ENCODE results near the gene TSPYL6.

Gene TSPYL6

DNA sequence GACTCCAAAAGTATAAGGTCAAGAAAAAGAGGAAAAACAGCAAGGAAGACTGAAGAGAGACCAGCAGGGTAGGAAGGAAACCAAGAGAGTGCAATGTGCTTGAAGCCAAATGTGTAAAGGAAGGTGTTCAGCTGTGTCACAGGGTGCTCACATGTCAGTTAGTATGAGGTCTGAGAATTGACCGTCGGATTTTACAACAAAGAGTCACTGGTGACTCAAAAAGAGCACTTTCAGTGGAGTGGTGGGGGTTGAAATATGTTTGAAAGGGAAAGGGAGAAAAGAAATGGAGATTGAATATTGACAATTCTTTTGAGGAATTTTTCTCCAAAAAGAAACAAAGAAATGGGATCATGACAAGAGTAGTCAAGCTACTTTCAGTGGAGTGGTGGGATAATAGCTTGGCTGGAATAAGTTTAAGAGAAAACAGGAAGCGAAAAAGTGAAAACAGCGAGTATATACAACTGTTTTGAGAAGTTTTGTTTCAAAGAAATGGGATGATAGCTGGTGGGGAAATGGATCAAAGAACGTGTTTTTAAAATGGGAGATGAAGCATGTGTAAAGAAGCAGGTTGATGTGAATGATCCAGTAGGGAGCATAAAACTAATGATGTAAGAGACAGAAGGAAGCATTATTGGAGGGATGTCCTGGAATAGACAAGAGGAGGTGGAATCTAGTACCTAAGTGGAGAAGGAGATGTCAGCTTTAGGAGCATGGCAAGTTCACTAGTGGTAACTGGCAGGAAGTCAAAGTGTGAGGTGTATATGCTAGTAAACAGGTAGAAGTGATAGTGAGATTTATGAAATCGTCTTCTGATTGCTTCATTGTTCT is 3.6 kb upstream of the TSPYL6 start:
- Histone ChIP-seq H3K27me3 (replicated peaks; ENCODE audit: control insufficient read depth, insufficient read depth, low read length, poor library complexity, severe bottlenecking) (no peaks in the 10 kb centered on the region), H3K36me3 (ENCODE audit: control insufficient read depth, insufficient read depth, low read length) (no peaks in the 10 kb centered on the region), H3K4me3 (ENCODE audit: insufficient read depth, low read depth, low read length, poor library complexity, severe bottlenecking) (no peak overlapping the region), H3K4me1 (ENCODE audit: control insufficient read depth, insufficient read depth, low read length, poor library complexity, severe bottlenecking) (no peaks in the 10 kb centered on the region), H3K27ac (ENCODE audit: insufficient read depth, low read length, poor library complexity, severe bottlenecking) (no peak overlapping the region), H3K9me3 (ENCODE audit: control insufficient read depth, low read length) (no peaks in the 10 kb centered on the region)
- no peak for DNase-seq

DNA sequence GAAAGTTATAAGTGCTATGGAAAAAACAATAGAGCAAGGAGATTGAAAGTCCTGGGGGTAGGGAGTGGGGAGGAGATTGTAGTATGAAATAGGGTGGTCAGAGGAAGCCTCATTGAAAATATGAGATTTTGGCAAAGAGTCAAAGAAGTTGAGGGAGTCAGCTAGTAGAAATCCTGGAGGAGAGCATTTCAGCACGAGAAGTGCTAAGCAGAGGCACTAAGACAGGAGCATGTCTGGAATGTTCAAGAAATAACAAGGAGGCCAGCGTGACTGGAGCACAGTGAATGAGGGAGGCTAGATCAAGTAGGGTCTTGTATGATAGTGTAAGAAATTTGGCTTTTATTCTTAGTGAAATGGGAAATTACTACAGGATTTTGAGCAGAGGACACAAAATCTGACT is 2.1 kb upstream of the TSPYL6 start:
- Histone ChIP-seq H3K4me1 (ENCODE audit: control insufficient read depth, insufficient read depth, low read length, poor library complexity, severe bottlenecking) (no peaks in the 10 kb centered on the region), H3K27me3 (replicated peaks; ENCODE audit: control insufficient read depth, insufficient read depth, low read length, poor library complexity, severe bottlenecking) (no peaks in the 10 kb centered on the region), H3K36me3 (ENCODE audit: control insufficient read depth, insufficient read depth, low read length) (no peaks in the 10 kb centered on the region), H3K9me3 (ENCODE audit: control insufficient read depth, low read length) (no peaks in the 10 kb centered on the region), H3K27ac (ENCODE audit: insufficient read depth, low read length, poor library complexity, severe bottlenecking) (no peak overlapping the region), H3K4me3 (ENCODE audit: insufficient read depth, low read depth, low read length, poor library complexity, severe bottlenecking) (no peak overlapping the region)
- DNase-seq, result no peak

DNA sequence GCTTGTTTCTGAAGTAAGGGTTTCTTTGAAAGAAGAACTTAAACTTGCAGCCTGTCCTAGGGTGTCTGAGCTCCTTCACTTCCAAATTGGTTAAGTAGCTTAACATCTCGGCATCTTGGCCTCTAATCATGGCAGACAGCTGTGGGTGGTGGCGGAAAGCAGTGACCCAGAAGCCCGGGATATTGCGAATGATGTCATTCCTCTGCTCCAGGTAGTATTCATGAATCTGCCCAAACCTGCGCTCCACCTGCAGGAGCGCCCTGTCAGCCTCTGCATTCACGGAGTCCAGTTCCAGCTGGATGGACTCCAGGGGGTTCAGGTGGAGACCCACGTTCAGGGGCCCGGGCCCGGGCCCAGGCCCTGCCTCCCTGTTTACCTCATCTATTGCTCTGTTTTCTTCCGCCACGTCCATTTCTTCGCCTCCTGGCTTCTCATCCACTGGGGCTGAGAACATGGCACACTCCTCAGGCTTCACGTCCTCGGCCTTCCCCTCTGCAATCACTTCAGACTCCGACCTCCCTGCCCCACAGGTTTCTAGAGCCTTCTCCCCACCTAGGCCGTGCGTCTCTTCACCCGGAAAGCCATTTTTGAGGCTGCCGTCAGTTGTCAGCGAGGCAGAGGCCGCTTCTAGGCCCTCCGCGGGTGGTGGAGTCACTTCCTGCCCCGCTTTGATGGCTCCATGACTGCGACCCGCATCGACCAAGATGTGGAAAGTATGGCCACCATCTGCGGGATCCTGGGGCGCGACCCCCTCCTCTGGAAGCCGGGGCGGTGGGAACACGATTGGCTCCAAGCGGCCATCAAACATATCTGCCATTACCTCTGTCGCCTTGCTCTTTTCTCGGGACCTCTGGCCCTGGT is 569 bp downstream of the TSPYL6 start:
- Histone ChIP-seq H3K4me3 (ENCODE audit: insufficient read depth, low read depth, low read length, poor library complexity, severe bottlenecking) (no peak overlapping the region), H3K36me3 (ENCODE audit: control insufficient read depth, insufficient read depth, low read length) (no peaks in the 10 kb centered on the region), H3K4me1 (ENCODE audit: control insufficient read depth, insufficient read depth, low read length, poor library complexity, severe bottlenecking) (no peaks in the 10 kb centered on the region), H3K27ac (ENCODE audit: insufficient read depth, low read length, poor library complexity, severe bottlenecking) (no peak overlapping the region), H3K27me3 (replicated peaks; ENCODE audit: control insufficient read depth, insufficient read depth, low read length, poor library complexity, severe bottlenecking) (no peaks in the 10 kb centered on the region), H3K9me3 (ENCODE audit: control insufficient read depth, low read length) (no peaks in the 10 kb centered on the region)
- no peak for DNase-seq

DNA sequence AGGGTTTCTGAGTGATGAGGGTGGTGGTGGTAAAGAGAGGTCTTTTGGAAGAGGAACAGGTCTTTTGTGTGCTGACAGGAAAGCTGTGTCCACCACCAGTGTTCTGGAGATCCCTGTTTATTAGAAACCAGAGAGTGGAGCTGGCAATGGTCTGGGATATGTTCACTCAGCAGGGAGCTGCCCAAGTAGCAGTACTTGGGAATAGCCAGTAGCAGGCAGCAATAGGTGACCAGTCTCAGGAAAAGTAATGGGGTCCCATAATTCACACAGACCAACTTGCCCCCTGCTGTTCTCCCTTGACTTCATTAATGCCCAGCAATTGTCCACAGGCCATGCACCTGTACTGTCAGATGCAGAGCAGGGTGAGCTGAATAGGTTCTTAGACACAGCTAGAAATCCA is 1.8 kb downstream of the TSPYL6 start:
- Histone ChIP-seq H3K4me3 (ENCODE audit: insufficient read depth, low read depth, low read length, poor library complexity, severe bottlenecking) (no peak overlapping the region), H3K36me3 (ENCODE audit: control insufficient read depth, insufficient read depth, low read length) (no peaks in the 10 kb centered on the region), H3K27ac (ENCODE audit: insufficient read depth, low read length, poor library complexity, severe bottlenecking) (no peak overlapping the region), H3K9me3 (ENCODE audit: control insufficient read depth, low read length) (no peaks in the 10 kb centered on the region), H3K27me3 (replicated peaks; ENCODE audit: control insufficient read depth, insufficient read depth, low read length, poor library complexity, severe bottlenecking) (no peaks in the 10 kb centered on the region), H3K4me1 (ENCODE audit: control insufficient read depth, insufficient read depth, low read length, poor library complexity, severe bottlenecking) (no peaks in the 10 kb centered on the region)
- no peak for DNase-seq

DNA sequence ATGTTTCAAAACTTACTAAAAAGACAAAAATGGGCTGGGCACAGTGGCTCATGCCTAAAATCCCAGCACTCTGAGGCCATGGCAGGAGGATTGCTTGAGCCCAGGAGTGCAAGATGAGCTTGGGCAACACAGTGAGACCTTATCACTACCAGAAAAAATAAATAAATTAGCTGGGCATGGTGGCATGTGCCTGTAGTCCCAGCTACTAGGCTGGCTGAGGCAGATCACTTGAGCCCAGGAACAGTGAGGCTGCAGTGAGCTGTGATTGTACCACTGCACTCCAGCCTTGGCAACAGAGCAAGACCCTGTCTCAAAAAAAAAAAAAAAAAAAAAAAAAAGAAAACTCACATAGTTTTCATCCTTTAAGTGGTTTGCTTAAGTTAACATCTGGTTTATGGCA is 6.4 kb downstream of the TSPYL6 start:
- Histone ChIP-seq H3K4me1 (ENCODE audit: control insufficient read depth, insufficient read depth, low read length, poor library complexity, severe bottlenecking) (no peaks in the 10 kb centered on the region), H3K4me3 (ENCODE audit: insufficient read depth, low read depth, low read length, poor library complexity, severe bottlenecking) (no peak overlapping the region), H3K27ac (ENCODE audit: insufficient read depth, low read length, poor library complexity, severe bottlenecking) (no peak overlapping the region), H3K36me3 (ENCODE audit: control insufficient read depth, insufficient read depth, low read length) (no peaks in the 10 kb centered on the region), H3K9me3 (ENCODE audit: control insufficient read depth, low read length) (no peaks in the 10 kb centered on the region), H3K27me3 (replicated peaks; ENCODE audit: control insufficient read depth, insufficient read depth, low read length, poor library complexity, severe bottlenecking) (no peaks in the 10 kb centered on the region)
- no peak for DNase-seq

DNA sequence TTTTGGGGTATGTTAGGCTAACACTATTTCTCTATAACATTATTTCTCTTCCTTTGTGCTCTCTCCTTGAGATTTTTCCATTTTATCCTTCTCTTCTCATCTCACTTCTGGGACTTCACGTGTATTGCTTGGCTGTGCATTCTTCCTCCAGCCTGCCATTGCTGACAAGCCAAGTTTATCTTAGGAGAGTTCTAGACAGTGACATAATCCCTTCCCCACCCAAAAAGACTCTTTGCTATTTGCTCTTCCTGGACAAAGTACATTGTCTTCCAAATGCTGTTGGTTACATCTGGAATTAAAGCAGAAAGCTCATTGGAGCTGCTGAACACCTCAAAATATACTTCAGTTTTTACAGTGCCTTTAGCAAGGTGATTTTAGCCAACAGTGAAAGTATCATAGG is 8.9 kb downstream of the TSPYL6 start:
- Histone ChIP-seq H3K27me3 (replicated peaks; ENCODE audit: control insufficient read depth, insufficient read depth, low read length, poor library complexity, severe bottlenecking) (no peaks in the 10 kb centered on the region), H3K36me3 (ENCODE audit: control insufficient read depth, insufficient read depth, low read length) (no peaks in the 10 kb centered on the region), H3K4me3 (ENCODE audit: insufficient read depth, low read depth, low read length, poor library complexity, severe bottlenecking) (no peak overlapping the region), H3K9me3 (ENCODE audit: control insufficient read depth, low read length) (no peaks in the 10 kb centered on the region), H3K4me1 (ENCODE audit: control insufficient read depth, insufficient read depth, low read length, poor library complexity, severe bottlenecking) (no peaks in the 10 kb centered on the region), H3K27ac (ENCODE audit: insufficient read depth, low read length, poor library complexity, severe bottlenecking) (no peak overlapping the region)
- no peak for DNase-seq

DNA sequence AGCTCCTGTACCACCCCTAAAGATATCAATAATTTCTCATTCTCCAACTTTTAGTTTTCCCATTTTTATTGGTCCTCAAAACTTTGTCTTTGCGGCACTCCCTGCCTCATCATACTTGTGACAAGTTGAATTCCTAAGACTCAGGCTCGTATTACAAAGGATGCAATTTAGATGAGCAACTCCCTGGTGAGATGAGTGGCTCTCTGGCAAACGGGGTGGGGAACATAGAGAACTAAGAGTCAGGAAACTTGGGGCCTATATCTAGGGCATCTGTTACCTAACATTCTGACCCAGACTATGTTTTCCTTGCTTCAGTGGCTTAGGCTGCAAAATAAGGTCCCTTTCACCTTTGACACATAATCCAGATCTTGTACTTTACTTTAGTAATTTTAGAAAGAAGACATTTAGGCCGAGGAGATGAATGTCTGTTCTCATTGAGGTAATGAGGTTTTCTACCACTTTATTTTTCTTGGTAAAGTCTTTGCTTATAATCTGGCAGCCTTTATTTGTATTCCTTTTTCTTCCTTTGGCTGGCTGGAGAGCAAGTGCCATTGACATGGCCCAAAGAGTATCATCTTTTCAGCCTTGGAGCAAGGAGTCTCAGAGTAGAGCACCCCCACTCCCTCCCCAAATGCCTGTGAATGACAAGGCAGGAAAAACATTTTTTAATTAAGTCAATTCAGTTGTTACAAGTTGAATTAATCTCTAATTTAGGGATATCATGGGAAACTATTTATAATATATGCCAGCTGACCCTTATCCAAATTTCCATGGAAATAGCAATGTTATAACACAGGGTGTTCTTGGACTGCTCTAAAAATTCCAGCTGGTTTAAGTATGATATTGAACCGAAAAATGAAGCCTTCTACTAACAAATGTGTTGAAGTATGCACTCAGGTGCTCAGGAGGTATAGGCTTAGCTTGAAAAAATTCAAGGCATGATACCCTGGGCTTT is 15.2 kb downstream of the TSPYL6 start:
- Histone ChIP-seq H3K4me3 (ENCODE audit: insufficient read depth, low read depth, low read length, poor library complexity, severe bottlenecking) (no peak overlapping the region), H3K36me3 (ENCODE audit: control insufficient read depth, insufficient read depth, low read length) (no peaks in the 10 kb centered on the region), H3K27me3 (replicated peaks; ENCODE audit: control insufficient read depth, insufficient read depth, low read length, poor library complexity, severe bottlenecking) (no peaks in the 10 kb centered on the region), H3K9me3 (ENCODE audit: control insufficient read depth, low read length) (no peaks in the 10 kb centered on the region), H3K27ac (ENCODE audit: insufficient read depth, low read length, poor library complexity, severe bottlenecking) (no peak overlapping the region), H3K4me1 (ENCODE audit: control insufficient read depth, insufficient read depth, low read length, poor library complexity, severe bottlenecking) (no peaks in the 10 kb centered on the region)
- no peak for DNase-seq

DNA sequence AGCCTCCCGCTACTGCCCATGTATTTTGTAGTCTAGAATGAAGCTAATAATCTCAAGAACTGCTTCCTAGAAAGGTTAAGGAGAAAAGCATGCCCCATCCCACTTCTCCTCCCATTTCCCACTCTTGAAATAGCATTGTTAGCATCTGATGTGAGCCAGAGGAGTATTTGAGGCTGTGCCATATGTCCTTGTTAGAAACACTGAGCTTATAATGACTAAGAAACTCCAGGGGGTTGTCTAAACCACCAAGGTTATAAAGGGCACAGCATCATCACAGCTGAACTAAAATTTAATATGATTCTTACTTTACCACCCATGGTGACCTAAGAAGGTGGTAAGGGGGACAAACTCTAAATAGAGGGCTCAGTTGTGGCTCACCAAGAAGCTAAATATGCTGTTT is 16.6 kb downstream of the TSPYL6 start:
- Histone ChIP-seq H3K27me3 (replicated peaks; ENCODE audit: control insufficient read depth, insufficient read depth, low read length, poor library complexity, severe bottlenecking) (no peaks in the 10 kb centered on the region), H3K9me3 (ENCODE audit: control insufficient read depth, low read length) (no peaks in the 10 kb centered on the region), H3K4me1 (ENCODE audit: control insufficient read depth, insufficient read depth, low read length, poor library complexity, severe bottlenecking) (no peaks in the 10 kb centered on the region), H3K27ac (ENCODE audit: insufficient read depth, low read length, poor library complexity, severe bottlenecking) (no peak overlapping the region), H3K4me3 (ENCODE audit: insufficient read depth, low read depth, low read length, poor library complexity, severe bottlenecking) (no peak overlapping the region), H3K36me3 (ENCODE audit: control insufficient read depth, insufficient read depth, low read length) (no peaks in the 10 kb centered on the region)
- DNase-seq, result no peak

DNA sequence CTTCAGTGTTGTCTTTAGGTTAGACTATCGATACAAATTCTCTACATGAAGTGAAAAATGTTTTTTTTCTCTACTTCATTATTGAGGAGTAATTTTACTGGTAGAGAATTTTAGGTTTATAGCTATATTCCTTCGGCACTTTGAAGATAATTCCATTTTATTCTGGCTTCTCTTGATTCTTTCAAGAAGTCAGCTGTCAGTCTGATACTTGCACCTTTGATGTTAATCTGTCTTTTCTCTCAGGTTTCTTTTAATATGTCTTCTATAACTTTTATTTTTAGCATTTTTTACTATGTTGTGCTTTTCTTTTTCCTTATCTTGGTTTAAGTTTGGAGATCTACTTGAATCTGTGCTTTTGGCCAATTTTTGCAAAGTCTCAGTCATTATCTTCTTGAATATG is 18.6 kb downstream of the TSPYL6 start:
- Histone ChIP-seq H3K27me3 (replicated peaks; ENCODE audit: control insufficient read depth, insufficient read depth, low read length, poor library complexity, severe bottlenecking) (no peaks in the 10 kb centered on the region), H3K4me1 (ENCODE audit: control insufficient read depth, insufficient read depth, low read length, poor library complexity, severe bottlenecking) (no peaks in the 10 kb centered on the region), H3K4me3 (ENCODE audit: insufficient read depth, low read depth, low read length, poor library complexity, severe bottlenecking) (no peak overlapping the region), H3K36me3 (ENCODE audit: control insufficient read depth, insufficient read depth, low read length) (no peaks in the 10 kb centered on the region), H3K9me3 (ENCODE audit: control insufficient read depth, low read length) (no peaks in the 10 kb centered on the region), H3K27ac (ENCODE audit: insufficient read depth, low read length, poor library complexity, severe bottlenecking) (no peak overlapping the region)
- DNase-seq, result no peak

All from effector memory CD4-positive, alpha-beta T cell (primary cell).